Mucosa of stomach (tissue), 1 donor: ENCODE results near the gene ARF1.
A peak's percentile ranks its signal among the peaks of the same experiment; 100 is the strongest.

Source experiments
- H3K27me3 ChIP-seq: one replicate; pipeline ENCODE4 v1.7.0; 2013; ENCODE audit warnings: mild to moderate bottlenecking, low read length; ENCODE audit not compliant: control insufficient read depth, insufficient read depth
- H3K36me3 ChIP-seq: one replicate; pipeline ENCODE4 v1.7.0; 2013; ENCODE audit warnings: low read length; ENCODE audit not compliant: control insufficient read depth, insufficient read depth
- H3K4me1 ChIP-seq: one replicate; pipeline ENCODE4 v1.7.0; 2013; ENCODE audit warnings: mild to moderate bottlenecking, low read length; ENCODE audit not compliant: control insufficient read depth, insufficient read depth
- H3K4me3 ChIP-seq: one replicate; pipeline ENCODE4 v1.7.0; 2013; ENCODE audit warnings: low read length
- H3K9ac ChIP-seq: one replicate; pipeline ENCODE4 v1.7.0; 2013; ENCODE audit warnings: mild to moderate bottlenecking, low read length, moderate library complexity
- H3K9me3 ChIP-seq: one replicate; pipeline ENCODE4 v1.7.0; 2013; ENCODE audit warnings: mild to moderate bottlenecking, low read length, moderate library complexity; ENCODE audit not compliant: control insufficient read depth
- donor health status: Pancreatic carcinoma.

The ARF1 gene

GRCh38 chr1:228145463-228146416 is 63.2 kb downstream of the ARF1 start:
- peaks cover 68% of the 10 kb centered on the region for H3K4me1 ChIP-seq
- H3K9ac ChIP-seq: no peak overlapping the region

DNA sequence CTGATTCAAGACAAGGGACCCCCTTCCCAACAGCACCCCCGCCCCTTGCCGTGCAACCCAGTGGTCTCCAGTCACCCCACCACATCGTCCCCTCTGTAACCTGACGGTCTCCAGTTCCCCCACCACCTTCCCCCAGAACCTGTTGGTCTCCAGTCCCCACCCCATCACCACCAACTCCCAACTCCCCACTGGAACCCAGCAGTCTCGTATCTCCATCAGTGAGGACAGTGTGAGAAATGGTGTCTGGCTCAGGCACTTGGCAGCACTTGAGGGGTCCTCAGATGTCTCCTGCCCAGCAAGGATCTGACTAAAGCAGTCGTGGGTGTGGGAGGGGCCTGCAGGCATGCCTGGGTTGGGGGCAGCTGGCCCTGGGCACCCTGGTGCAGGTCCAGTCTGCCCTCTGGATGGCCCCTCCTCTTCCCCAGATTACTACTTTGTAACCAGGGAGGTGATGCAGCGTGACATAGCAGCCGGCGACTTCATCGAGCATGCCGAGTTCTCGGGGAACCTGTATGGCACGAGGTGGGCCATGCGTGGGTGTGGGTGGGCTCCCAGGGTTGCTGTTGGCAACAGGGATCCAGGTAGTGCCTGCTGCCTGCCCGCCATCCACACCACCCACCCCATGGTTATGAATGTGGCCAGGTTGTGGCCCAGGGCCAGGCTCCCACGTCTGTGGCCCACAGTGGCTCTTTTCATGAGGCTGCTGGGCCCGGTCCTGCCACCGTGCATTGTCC is 64.1 kb downstream of the ARF1 start:
- no peaks in the 10 kb centered on the region for H3K9me3 ChIP-seq
- H3K4me1 ChIP-seq: peaks cover 68% of the 10 kb centered on the region
- no peak overlapping the region for H3K4me3 ChIP-seq
- no peak overlapping the region for H3K9ac ChIP-seq
- H3K27me3 ChIP-seq: no peaks in the 10 kb centered on the region
- peaks cover 4% of the 10 kb centered on the region for H3K36me3 ChIP-seq

More at GRCh38 chr1:228145463-228146416, 63.2 kb downstream of the ARF1 start:
- Histone ChIP-seq H3K9me3 (no peaks in the 10 kb centered on the region), H3K27me3 (no peaks in the 10 kb centered on the region), H3K4me3 (no peak overlapping the region), H3K36me3 (peaks cover 4% of the 10 kb centered on the region)

- no peaks in the 10 kb centered on the region for H3K9me3 ChIP-seq
- no peak overlapping the region for H3K9ac ChIP-seq
- no peaks in the 10 kb centered on the region for H3K27me3 ChIP-seq
- no peak overlapping the region for H3K4me3 ChIP-seq
- H3K4me1 ChIP-seq: peaks cover 62% of the 10 kb centered on the region
- H3K36me3 ChIP-seq: peaks cover 4% of the 10 kb centered on the region
Measured at GRCh38 chr1:228147151-228147693, 64.7 kb downstream of the ARF1 start.

DNA sequence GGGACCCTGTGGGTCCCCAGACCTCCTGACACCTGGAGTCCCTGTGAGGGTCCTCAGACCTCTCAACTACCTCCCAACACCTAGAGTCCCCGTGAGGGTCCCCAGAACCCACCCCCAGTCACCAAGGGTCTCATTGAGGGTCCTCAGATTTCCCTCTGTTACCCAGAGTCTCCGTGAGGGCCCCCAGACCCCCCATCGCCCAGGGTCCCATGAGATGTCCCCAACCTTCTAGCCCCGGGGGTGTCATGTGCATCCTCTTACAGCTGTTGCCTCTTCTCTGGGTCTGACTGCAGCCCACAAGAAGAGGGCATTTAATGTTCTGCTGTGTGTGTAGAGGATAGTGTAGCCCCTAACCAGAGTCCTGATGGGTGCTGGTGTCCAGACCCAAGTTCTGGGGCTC is 65.3 kb downstream of the ARF1 start:
- peaks cover 56% of the 10 kb centered on the region for H3K4me1 ChIP-seq
- H3K36me3 ChIP-seq: peaks cover 4% of the 10 kb centered on the region
- H3K27me3 ChIP-seq: no peaks in the 10 kb centered on the region
- no peak overlapping the region for H3K9ac ChIP-seq
- H3K9me3 ChIP-seq: no peaks in the 10 kb centered on the region
- no peak overlapping the region for H3K4me3 ChIP-seq

DNA sequence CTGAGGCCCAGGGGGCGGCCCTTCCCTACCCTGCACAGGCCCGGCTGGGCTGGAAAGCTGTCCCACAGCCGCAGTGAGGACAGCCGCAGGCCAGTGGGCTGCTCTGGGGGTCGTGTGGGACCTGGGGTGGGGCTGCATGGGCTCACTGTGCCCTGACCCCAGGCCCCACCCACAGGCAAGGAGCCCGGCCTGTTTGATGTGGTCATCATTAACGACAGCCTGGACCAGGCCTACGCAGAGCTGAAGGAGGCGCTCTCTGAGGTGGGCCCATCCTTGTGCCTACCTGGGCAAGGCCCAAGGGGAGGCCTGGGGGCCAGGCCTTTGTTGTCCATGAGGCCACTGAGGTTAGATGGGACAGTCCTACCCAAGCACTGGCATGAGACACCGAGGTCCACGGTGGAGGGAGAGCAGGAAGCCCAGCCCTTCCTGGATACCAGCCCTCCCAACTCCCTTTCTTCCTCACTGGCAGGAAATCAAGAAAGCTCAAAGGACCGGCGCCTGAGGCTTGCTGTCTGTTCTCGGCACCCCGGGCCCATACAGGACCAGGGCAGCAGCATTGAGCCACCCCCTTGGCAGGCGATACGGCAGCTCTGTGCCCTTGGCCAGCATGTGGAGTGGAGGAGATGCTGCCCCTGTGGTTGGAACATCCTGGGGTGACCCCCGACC is 65.8 kb downstream of the ARF1 start:
- H3K4me3 ChIP-seq: no peak overlapping the region
- H3K9ac ChIP-seq: peak overlapping the region; percentile 55
- no peaks in the 10 kb centered on the region for H3K9me3 ChIP-seq
- peaks cover 51% of the 10 kb centered on the region for H3K4me1 ChIP-seq
- peaks cover 4% of the 10 kb centered on the region for H3K36me3 ChIP-seq
- no peaks in the 10 kb centered on the region for H3K27me3 ChIP-seq
